ENCODE data around the gene EDEM3.
"Not testable (repeated sequence)": the region's sequence is repeated elsewhere in the genome, so short reads cannot be mapped to it uniquely, and the experiment has no call there.

EDEM3 gene

DNA sequence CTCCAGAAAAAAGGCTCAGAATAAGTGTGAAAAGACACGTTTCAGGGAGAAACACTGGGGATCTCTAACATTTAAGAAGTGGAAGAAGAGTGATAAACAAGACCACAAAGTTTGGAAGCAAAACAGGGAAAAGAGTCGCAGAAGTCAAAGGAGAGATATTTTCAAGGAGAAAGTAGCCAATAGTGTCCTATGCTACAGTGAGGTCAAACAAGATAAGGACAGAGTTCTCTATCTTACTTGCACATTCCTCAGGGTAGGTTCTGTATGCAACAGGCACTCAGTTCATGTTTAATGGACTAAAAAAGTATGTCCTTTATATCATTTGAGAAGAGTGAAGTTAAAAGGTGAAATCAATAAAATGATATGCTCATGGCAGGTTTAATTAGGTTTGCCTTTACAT is 13.8 kb upstream of the EDEM3 start:
- DNase-seq (ENCODE audit: insufficient read length, low spot score) = no peak
- TF ChIP-seq, protein P1, sequence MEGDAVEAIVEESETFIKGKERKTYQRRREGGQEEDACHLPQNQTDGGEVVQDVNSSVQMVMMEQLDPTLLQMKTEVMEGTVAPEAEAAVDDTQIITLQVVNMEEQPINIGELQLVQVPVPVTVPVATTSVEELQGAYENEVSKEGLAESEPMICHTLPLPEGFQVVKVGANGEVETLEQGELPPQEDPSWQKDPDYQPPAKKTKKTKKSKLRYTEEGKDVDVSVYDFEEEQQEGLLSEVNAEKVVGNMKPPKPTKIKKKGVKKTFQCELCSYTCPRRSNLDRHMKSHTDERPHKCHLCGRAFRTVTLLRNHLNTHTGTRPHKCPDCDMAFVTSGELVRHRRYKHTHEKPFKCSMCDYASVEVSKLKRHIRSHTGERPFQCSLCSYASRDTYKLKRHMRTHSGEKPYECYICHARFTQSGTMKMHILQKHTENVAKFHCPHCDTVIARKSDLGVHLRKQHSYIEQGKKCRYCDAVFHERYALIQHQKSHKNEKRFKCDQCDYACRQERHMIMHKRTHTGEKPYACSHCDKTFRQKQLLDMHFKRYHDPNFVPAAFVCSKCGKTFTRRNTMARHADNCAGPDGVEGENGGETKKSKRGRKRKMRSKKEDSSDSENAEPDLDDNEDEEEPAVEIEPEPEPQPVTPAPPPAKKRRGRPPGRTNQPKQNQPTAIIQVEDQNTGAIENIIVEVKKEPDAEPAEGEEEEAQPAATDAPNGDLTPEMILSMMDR (IDR thresholded peaks at IDR 0.05; ENCODE audit: insufficient read depth, missing control alignments) = no peak
- FAIRE-seq = no peak

DNA sequence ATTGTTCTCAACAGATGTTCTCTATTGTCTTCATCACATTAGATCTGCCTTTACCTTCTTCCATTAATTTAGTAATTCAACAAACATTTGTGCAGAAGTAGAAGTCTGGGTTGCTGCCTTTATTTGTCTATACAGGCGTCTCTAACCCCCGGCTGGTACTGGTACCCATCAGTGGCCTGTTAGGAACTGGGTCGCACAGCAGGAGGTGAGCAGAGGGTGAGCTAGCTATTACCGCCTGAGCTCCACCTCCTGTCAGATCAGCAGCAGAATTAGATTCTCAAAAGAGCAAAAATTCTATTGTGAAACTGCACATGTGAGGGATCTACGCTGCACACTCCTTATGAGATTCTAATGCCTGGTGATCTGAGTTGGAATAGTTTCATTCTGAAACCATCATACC is 12.9 kb upstream of the EDEM3 start:
- TF ChIP-seq, protein P1 (IDR thresholded peaks at IDR 0.05; ENCODE audit: insufficient read depth, missing control alignments) = no peak
- DNase-seq (ENCODE audit: insufficient read length, low spot score) = no peak
- no peak for FAIRE-seq

DNA sequence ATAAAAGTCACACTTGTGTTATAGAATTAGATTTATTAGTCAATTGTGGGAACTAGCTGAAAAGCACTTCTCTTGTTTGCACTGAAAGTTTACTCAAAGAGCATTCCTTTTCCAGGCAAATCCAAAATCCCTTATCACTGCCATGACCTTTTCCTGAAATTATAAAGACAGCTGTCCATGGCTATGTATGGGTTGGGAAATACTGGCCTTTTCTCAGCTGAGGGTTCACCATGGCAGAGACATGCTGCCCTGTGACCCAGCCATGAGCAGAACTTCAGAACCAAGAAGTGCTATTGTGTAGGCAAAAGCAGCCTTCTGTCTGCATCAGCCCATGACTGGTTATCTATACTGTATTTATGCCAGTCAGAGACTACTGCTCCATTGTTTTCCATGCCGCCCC is 9.8 kb upstream of the EDEM3 start:
- FAIRE-seq = no peak
- TF ChIP-seq, protein P1 (IDR thresholded peaks at IDR 0.05; ENCODE audit: insufficient read depth, missing control alignments) = no peak

DNA sequence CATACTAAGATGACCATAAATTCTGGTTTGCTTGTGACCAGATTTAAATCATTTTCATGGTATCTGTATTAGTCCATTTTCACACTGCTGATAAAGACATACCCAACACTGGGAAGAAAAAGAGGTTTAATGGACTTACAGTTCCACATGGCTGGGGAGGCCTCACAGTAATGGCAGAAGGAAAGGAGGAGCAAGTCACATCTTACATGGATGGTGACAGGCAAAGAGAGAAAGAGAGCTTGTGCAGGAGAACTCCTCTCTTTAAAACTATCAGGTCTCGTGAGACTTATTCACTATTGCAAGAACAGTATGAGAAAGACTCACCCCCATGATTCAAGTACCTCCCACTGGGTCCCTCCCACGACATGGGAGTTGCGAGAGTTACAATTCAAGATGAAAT is 8.9 kb upstream of the EDEM3 start:
- DNase-seq (ENCODE audit: insufficient read length, low spot score); FAIRE-seq: not testable (repeated sequence)

More for the DNA sequence above, 9.8 kb upstream of the EDEM3 start:
- no peak for DNase-seq (ENCODE audit: insufficient read length, low spot score)

DNA sequence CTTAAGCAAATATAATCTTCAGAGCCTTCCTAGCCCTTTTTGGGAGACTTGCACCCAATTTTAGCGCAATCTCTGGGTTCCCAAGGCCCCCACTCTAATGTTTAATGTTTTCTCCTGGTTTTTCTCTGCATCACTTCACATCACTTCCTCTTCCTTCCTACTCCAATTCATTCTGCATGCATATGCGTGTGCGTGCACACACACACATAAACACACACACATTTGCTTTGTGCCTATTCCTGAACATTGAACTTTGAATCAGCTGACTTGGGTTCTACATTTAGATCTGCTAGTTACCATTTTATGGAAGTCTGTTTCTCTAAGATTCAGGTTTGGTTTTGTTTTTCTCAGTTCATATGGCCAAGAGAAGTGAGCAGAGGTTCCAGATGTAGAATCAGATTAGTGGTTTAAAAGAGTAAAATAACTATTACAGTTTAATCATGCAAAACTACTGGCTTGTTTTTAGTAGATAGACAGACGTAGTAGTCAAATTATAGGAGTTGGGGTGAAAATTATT is 7.4 kb upstream of the EDEM3 start:
- DNase-seq (ENCODE audit: insufficient read length, low spot score) (no peak), FAIRE-seq (no peak)
- TF ChIP-seq, protein P1 (IDR thresholded peaks at IDR 0.05; ENCODE audit: insufficient read depth, missing control alignments) = no peak

DNA sequence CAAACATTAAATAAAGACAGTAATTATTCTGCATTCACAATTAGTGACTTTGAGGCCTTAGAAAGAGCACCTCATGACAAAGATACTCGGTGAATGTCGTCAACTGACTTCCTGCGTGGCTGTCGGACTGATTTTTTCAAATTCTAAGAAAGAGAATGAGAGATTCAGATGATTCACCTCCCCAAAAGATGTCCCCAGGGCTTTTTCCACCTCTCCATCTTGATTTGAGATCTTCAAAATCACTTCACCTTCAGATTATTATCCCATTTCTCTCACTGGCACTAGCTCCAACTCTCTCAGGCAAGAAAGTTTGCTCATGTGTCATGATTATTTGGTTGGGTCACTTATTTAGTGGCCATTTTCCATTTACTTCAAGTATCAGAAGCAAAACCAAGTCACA is 5.0 kb upstream of the EDEM3 start:
- DNase-seq (ENCODE audit: insufficient read length, low spot score) (no peak), FAIRE-seq (no peak)
- TF ChIP-seq, protein P1 (IDR thresholded peaks at IDR 0.05; ENCODE audit: insufficient read depth, missing control alignments) = no peak

DNA sequence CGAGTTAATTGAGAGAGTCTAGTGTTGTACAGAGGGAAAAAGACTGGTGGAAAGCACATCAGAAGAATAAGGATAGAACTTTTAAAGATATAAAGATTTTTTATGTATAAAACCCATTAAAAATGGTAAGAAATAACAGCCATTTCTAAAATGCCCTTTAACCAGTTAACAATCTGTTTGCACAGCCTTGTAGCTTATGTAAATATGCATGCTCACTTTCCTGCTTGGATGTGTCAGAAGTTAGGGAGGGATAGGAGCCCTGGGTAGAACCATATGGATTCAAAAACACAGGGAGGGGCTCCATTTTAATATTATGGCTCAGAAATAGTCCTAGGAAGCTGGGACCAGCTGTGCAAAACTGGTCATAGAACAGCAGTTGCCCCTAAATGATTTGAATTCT is 4.5 kb upstream of the EDEM3 start:
- TF ChIP-seq, protein P1 (IDR thresholded peaks at IDR 0.05; ENCODE audit: insufficient read depth, missing control alignments) = no peak
- DNase-seq (ENCODE audit: insufficient read length, low spot score) = no peak
- no peak for FAIRE-seq

DNA sequence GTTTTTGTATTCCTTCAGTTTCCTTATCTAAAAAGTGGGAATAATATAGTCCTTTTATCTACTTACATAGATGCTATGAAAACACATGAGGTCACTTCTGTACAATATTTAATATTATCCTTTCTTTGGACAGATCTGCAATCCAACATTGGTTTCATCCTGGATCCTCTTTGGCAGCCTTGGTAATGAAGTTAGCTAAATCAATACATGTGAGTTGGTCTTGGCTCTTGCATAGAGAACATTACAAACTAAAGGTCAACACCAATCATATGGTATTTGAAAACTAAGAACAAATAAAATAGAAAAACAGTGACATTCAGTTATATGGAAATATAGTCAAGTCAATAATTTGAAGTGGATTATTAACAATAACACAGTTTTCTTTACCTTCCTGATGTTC is 3.2 kb upstream of the EDEM3 start:
- TF ChIP-seq, protein P1 (IDR thresholded peaks at IDR 0.05; ENCODE audit: insufficient read depth, missing control alignments) = no peak
- FAIRE-seq (no peak), DNase-seq (ENCODE audit: insufficient read length, low spot score) (no peak)
